ENCODE data around the gene ARSG.
"Not testable (repeated sequence)": the region's sequence is repeated elsewhere in the genome, so short reads cannot be mapped to it uniquely, and the experiment has no call there.

Gene ARSG

DNA sequence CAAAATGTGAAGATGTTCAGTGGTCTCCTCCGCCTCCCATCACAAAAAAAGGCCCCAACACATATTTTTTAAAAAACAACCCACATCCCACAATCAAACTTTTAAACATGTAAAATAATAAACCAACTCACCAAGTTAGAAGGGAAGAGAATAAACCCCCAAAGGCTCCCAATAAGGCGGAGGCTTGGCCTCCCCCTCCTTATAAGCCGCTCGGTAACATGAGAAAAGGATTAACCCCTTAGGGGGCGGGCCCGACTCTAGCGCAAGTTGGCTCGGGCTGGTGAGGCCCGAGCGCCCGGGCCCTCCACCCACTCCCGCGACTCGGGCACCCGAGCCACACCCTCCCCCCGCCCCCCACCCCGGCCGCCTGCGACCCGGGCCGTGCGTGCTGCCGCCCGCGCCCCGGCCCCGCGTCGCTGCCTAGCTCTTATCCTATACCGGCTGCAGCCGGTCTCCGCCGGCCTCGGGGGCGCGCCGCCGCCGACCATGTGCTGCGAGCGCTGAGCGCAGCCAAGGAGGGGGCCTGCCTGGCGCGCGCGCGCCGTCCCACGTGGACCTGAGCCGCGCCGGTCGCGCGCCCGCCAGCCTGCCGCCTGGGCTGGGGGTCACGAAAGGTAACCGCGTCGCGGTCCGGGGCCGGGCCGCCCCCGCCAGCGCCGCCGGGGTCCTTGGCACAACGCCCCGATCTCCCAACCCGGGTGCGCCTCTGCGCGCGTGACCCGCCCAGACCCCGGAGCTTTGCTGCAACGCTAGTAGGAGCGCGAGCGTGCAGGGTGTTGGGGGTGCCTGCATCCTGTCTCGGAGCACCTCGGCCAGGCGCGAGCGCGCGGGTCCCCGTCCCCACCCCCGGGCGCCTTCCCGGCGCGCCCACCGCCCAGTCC is at the start of gene ARSG, which contains the start of gene SLC16A6:
Gene ARSG (plus strand): TSS at position 541 of the 881 bp plus-strand sequence. CDS start 15,999 bp downstream, outside the sequence.
Gene SLC16A6 (minus strand): TSS at position 173 of the 881 bp plus-strand sequence. CDS start 12,807 bp downstream, outside the sequence.
- DNase-seq = peak in 1 of 2 donors; percentile 77

GRCh38 chr17:68246271-68247028 is 44.8 kb upstream of the ARSG start:
- DNase-seq = no peak

DNA sequence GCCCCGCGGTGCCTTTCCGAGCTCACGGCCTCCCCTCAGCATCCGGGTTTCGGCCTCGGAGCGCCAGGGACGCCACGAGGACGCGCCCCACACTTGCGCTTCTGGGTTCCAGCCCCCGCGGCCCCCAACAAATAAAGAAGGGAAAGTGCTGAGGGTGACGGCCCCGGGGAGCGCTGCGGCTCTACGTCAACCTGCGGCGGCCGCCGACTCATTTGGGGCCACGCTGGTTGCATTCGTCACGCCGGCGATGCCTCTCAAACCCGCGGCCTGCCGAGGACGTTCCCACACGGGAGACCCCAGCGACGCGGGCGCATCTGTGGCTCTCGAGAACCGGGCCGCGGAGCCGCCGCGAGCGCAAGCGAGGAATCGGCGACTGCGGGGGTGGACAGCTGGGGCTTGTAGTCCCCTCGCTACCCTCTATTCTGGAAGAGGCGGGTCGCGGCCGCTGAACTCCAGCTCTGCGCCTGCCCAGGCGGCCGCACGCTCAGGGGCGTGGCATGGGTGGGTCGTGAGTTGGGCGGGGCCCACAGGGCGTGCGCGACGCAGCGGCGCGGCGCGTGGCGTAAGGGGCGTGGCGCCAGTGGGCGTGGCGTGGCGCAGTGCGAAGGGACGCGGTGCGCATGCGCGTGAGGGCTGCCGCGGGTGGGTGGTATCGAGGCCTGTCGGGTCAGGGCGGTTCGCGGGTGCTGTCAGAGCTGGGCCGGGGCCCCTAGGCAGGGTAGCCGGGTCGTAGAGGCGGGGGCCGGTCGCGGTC is 43.7 kb upstream of the ARSG start, which contains the start of gene AMZ2:
Gene AMZ2 (plus strand): TSS at position 599 of the 754 bp plus-strand sequence. CDS start 2,145 bp downstream, outside the sequence.
- DNase-seq = peak; percentile 63 to 98

DNA sequence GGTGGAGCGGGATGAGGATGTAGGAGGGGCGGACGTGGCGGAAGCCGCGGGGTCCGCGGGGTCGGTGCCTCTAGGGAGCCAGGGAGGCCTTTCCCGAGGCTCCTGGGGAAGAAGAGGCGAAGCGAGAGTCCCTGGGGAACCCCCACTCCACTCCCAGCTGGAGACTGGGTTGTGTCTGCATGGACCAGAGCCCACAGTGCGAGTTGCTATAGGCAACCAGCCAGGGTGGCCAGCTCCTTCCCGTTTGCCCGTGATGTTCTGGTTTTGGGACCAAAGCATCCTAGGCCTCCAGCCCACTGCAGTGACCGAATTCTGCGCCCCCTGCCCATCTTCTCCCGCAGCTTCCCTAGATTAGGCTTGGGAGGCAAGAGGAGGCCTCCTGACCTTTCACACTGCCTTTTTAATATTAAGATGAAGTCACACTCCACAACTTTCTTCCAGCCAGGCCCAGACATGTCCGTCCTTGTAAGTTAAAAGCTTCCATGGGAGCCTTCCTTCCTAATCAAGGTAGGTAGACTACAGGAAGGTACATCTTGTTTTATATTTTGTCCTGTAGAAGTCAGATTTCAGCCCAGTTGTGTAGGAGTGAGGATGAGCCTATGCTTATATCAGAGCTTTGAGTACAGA is 43.0 kb upstream of the ARSG start:
- no peak for DNase-seq

DNA sequence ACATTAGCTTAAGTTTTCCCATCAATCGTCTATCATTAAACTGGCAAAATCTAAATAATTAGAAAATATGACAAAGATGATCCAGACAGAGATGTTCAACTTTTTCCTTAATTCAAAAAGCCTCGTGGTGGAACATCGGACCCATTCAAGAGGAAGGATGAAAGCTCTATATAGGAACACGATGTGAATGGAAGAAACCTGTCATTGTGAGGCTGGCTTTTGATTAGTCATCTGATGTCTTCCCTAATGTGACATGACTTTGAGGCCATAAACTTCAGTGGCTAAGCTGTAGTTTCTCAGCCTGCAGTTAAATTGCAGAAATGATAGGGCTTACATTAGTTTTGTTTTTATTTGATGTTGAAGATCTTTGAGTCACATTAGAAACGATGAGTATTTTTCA is 42.4 kb upstream of the ARSG start:
- DNase-seq = peak in 1 of 2 donors; percentile 23

- DNase-seq = no peak
Measured at GRCh38 chr17:68249354-68249765, 41.9 kb upstream of the ARSG start.

- DNase-seq = not testable (repeated sequence)
Measured at GRCh38 chr17:68253426-68253825, 37.9 kb upstream of the ARSG start.

GRCh38 chr17:68255151-68255550 is 36.1 kb upstream of the ARSG start:
- DNase-seq = no peak

DNA sequence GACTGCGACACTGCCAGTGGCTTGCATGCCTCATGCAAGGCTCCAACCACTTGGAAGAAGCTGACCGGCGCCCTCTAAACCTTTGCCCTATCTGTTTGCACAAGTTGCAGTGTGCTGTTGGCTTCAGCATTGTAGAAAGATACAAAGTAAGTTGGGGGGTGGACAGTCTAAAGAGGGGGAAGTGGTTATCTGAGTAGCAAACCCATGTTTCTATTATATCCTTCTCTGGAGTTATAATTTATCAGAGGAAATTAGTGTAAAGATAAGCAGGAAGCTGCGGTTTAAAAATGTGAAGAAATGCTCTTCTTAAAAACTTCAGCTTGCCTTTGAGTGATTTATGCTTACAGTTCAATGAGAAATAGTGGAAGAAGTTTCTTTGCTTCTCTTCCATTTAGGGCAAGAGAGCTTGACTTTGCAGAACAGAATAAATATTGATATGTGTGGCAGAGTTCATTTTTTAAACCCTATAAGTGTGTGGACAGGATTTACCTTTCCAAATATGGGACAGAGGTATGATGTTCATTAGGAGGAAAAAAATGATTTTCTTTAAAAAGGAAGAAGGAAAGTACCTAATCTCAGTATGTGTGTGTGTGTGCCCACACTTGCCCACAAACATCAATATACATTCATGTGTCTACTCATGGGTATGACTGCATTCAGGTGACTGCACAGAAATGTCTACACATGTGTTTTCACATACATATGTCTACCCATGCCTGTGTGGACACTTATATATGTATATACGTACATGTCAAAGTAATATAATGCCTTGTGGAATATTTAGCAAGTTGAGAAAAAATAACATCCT is 35.4 kb upstream of the ARSG start:
- DNase-seq = peak in 1 of 2 donors; percentile 64

DNA sequence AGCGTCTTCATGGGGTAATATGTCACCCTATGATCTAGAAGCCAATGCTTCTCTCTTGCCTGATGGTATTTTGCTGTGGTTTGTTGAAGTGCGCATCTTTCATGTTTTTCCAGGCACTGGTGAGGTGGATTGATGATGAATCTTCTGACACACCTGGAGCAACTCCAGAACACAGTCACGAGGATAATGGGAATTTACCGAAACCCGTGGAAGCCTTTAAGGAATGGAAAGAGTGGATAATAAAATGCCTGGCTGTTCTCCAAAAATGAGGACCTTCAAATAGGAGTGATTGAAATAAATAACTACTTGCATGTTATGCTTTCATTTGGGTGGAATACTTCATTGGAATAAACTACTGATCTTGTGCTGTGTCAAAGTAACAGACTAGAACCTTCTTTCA is 34.6 kb upstream of the ARSG start:
- DNase-seq = not testable (repeated sequence)

DNA sequence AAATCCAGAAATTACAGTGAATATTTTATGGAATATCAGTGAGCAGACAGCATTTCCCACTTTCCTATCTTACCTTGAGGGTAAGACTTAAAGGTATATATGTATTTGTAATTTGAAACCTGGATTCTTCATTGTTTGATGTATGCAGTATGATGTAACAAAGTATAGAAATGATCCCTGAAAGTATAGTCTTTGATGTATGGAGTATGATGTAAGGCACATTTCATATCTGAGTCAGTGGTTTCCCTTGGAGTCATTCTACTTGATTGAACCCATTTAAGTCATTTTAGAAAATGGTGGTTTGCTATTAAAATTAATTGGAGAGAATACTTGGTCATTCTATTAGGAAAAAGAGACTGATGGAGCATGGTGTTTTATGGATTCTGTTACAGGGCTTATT is 33.4 kb upstream of the ARSG start:
- no peak for DNase-seq

- DNase-seq = peak; percentile 15 to 56
Measured at GRCh38 chr17:68258890-68259647, 32.2 kb upstream of the ARSG start.

GRCh38 chr17:68259648-68259951 is 31.7 kb upstream of the ARSG start:
- not testable (repeated sequence) for DNase-seq

DNA sequence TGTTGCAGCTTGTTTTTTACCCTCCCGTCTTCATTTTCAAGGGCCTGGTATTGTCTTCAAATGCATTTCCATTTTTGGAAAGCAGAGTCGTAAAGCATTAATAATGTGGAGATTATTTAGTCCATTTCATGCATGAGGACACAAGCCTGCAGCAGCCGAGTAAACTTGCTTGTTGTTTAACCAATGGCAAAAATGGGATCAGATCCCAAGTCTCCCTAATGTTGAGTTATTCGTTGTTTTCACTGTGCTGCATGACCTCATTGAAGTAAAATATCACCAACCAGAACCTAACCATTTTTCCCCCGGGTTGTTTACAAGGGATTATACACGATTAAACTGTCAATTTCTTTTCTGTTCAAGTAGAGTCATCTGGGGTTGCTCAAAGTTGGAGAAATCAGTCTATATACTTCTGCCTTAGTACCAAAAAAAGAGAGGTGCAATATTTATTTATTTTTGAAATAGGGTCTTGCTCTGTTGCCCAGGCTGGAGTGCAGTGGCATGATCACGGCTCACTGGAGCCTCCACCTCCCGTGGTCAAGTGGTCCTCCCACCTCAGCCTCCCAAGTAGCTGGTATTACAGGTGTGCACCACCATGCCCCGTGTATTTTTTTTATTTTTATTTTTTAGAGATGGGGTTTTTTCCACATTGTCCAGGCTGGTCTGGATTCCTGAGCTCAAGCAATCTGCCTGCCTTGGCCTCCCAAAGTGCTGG is 31.1 kb upstream of the ARSG start:
- DNase-seq = no peak

GRCh38 chr17:68262467-68262866 is 28.8 kb upstream of the ARSG start:
- not testable (repeated sequence) for DNase-seq

DNA sequence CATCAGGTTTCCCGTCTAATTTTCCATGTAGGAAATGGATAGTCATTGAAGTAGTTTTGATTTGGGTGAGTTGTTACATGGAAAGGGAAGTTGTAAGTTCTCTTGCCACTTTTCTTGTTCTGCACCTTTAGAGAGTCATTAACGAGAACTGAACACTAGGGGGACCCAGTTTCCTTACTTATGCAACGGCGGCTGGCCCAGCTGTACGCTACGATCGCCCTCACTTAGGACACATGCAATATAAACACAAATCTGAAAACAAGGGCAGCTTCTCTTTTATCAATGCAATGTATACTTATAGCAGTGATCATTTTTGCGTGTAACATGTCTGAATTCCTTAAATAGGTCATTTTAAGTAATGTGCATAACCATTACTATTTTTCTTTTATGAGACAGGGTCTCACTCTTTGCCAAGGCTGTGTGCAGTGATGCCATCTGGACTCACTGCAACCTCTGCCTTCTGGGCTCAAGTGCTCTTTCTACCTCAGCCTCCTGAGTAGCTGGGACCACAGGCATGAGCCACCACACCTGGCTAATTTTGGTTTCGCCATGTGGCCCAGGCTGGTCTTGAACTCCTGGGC is 28.1 kb upstream of the ARSG start:
- peak in 1 of 2 donors; percentile 37 for DNase-seq

- DNase-seq = not testable (repeated sequence)
Measured at GRCh38 chr17:68265833-68266232, 25.5 kb upstream of the ARSG start.

DNA sequence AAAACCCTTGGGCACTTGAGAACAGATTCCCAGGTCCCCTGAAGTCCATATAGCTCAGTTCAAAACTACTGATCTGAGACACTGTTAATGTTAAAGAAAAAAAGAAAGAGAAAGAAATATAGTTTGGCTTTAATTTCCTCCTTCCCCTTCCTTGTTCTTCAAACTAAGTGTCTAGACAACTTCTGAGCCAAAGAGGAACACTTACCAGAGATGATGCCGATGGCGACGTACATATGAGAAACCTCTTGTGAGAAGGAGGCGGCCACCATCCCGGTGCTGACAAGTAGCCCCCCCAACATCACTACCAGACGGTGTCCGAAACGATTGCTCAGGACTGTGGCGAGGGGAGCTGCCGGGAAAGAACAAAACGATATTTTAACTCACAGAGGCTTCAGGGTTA is 17.6 kb upstream of the ARSG start:
- DNase-seq = no peak

- DNase-seq = not testable (repeated sequence)
Measured at GRCh38 chr17:68276339-68276738, 15.0 kb upstream of the ARSG start.

DNA sequence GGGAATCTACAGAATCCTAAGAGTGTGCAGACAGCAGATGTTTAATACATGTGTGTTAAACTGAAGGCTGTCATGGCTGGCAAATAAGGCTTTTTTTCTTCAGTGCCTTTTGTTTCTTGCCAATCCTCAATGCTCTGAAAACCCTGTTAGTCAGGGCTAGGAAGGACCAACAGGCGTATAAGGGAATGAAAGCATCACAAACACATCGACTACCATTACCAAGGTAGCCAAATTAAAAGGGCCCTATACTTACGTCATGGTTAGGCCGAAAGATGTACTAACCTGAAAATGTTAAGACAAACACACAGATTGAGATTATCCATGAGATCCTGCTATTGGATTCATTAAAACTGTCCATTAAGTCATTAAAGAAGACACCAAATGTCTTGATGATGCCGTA is 13.5 kb upstream of the ARSG start:
- no peak for DNase-seq
